Uterus (tissue), 2 donors: ENCODE measurements around the gene WNT7A.

Experiments
- CTCF ChIP-seq, 4 experiments: fragments of 200-600 bp in 2 of 4; fragments of 450-650 bp in 2 of 4; sonication (generic) in 2 of 4; IDR thresholded peaks; one replicate each; pipeline ENCODE4 v1.5.1; 2016 to 2019; ENCODE audit warnings: antibody characterized with exemption in 4 of 4, mild to moderate bottlenecking in 2 of 4, moderate library complexity in 1 of 4
- POLR2A ChIP-seq, 2 donors: fragments of 450-650 bp; IDR thresholded peaks; one replicate each; pipeline ENCODE4 v1.6.1; 2016; ENCODE audit warnings: antibody characterized with exemption in 2 of 2, mild to moderate bottlenecking in 1 of 2, moderate library complexity in 1 of 2

GRCh38 chr3:13798401-13798800 lies 81.5 kb downstream of the WNT7A start:
- no peak for TF ChIP-seq CTCF (IDR thresholded peaks at IDR 0.05)
- TF ChIP-seq POLR2A (IDR thresholded peaks at IDR 0.05) = no peak
